ENCODE results near the gene JAG1. TPM values are rescaled to one million over a fixed set of nuclear protein-coding genes. Genes with fewer than 3 reads are reported as not detected.

JAG1 gene
- polyA plus RNA-seq, 1 donor (not counting 4 experiments of a cell fraction or from before 2014, with no cell fraction given), result 84.2 TPM

DNA sequence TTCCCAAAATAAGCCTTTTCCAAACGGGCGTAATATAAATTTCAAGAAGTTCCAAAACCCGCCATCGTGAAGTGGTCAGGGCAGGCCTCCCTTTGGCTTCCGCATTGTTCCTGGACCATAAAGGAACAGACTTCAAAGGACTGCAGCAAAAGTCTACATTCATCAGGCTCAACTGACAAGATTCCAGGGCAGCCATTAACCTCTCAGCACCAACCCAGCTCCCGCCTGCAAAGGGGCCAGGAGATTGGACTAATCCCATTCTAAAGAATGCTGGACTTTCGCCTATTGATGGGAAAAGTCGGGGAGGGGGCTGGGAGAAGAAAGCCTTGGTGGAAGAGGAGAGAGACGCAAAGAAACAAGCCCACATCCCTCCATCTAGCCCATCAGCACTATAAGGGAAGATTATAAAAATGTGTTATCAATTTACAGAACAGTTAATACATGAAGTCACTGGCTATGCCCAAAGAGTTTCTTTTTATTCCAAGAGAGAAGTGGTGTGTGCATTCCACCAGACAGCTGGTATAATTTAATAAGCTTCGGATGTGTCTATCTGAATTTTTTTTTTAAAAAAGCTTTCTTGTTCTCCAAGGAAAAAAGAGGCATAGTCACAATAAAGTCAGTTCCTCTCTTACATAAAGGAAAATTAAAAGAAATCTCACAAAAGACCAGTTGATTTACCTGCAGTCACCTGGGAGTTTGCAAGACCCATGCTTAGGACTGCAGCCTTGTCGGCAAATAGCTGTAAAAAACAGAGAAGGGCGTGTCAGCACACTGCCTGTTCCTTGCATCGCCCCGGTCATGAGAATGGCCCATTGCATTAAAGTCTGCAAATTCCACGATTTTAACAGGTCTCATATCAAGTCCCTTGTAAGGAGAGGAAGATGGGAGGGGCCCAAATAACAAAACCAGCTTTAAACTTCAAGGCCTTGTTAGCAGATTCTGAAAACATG is 17.8 kb downstream of the JAG1 start:
- no peak overlapping the region for H2AFZ ChIP-seq (ENCODE audit: control insufficient read depth, low read length)
- FAIRE-seq (no peak), DNase-seq (ENCODE audit: low read depth, low spot score) (no peak)
- TF ChIP-seq, protein P1, sequence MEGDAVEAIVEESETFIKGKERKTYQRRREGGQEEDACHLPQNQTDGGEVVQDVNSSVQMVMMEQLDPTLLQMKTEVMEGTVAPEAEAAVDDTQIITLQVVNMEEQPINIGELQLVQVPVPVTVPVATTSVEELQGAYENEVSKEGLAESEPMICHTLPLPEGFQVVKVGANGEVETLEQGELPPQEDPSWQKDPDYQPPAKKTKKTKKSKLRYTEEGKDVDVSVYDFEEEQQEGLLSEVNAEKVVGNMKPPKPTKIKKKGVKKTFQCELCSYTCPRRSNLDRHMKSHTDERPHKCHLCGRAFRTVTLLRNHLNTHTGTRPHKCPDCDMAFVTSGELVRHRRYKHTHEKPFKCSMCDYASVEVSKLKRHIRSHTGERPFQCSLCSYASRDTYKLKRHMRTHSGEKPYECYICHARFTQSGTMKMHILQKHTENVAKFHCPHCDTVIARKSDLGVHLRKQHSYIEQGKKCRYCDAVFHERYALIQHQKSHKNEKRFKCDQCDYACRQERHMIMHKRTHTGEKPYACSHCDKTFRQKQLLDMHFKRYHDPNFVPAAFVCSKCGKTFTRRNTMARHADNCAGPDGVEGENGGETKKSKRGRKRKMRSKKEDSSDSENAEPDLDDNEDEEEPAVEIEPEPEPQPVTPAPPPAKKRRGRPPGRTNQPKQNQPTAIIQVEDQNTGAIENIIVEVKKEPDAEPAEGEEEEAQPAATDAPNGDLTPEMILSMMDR (optimal IDR thresholded peaks at IDR 0.05 in 1 of 3, IDR thresholded peaks at IDR 0.05 in 1 of 3, conservative IDR thresholded peaks at IDR 0.05 in 1 of 3; ENCODE audit: extremely low read depth in 1 of 3, insufficient read depth in 2 of 3, low read length in 3 of 3), result no peak
- TF ChIP-seq EZH2 (IDR thresholded peaks at IDR 0.05; ENCODE audit: low read length), result no peak
- peaks cover 44 to 85% of the 10 kb centered on the region in 2 experiments for H3K36me3 ChIP-seq (ENCODE audit: control insufficient read depth in 2 of 2, extremely low read depth in 1 of 2, insufficient read depth in 2 of 2, low read length in 2 of 2)
- peak overlapping the region; percentile 43 for H3K27ac ChIP-seq (ENCODE audit: control insufficient read depth, insufficient read depth, low read length)
- peaks cover 97% of the 10 kb centered on the region for H3K79me2 ChIP-seq (ENCODE audit: control insufficient read depth, insufficient read depth, low read length)
- H3K4me2 ChIP-seq (ENCODE audit: control insufficient read depth, extremely low read depth, insufficient read depth, low read depth, low read length), result peak overlapping the region; percentile 53
- peaks cover 15% of the 10 kb centered on the region for H3K9me1 ChIP-seq (ENCODE audit: control insufficient read depth, extremely low read depth, insufficient read depth, low read length)
- dilution Hi-C loops (cut with MboI; ENCODE audit: extremely low pct_ligation_motif_present, low sequenced_read_pairs), result no loop called here
- H3K4me3 ChIP-seq (ENCODE audit: control insufficient read depth in 2 of 3, extremely low read depth in 1 of 3, insufficient read depth in 2 of 3, low read depth in 1 of 3, low read length in 3 of 3), result no peak overlapping the region
- H3K4me1 ChIP-seq (ENCODE audit: control insufficient read depth, extremely low read depth, insufficient read depth, low read length), result peaks cover 90% of the 10 kb centered on the region
- no peaks in the 10 kb centered on the region for H3K9me3 ChIP-seq (ENCODE audit: control insufficient read depth, low read depth, low read length)
- no peaks in the 10 kb centered on the region for H3K27me3 ChIP-seq (ENCODE audit: control insufficient read depth, extremely low read depth, insufficient read depth, low read length)
- peaks cover 67% of the 10 kb centered on the region for H4K20me1 ChIP-seq (ENCODE audit: control insufficient read depth, extremely low read depth, insufficient read depth, low read length)
- peak overlapping the region; percentile 25 for H3K9ac ChIP-seq (ENCODE audit: control insufficient read depth, extremely low read depth, insufficient read depth, low read length)

DNA sequence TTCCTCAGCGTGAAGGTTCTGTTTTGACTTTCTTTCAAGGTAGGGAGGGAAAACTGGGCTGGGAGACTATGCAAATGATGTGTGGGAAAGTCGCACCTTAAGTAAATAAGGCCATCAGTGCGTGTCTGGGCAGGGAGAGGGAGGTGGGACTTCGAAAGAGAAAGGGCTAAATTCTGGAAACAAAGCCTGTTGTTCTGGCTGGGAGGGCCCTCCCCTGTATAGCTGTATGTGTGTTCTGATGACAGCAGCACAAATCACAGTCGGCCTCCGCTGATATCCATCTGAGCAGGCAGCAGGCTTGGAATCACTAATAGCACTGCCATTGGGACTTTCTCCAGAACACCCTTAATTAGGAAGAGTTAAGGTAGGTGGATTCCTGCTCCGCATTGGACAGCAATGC is 19.2 kb downstream of the JAG1 start:
- H3K27ac ChIP-seq (ENCODE audit: control insufficient read depth, insufficient read depth, low read length), result peak overlapping the region; percentile 75
- peaks cover 77% of the 10 kb centered on the region for H3K4me1 ChIP-seq (ENCODE audit: control insufficient read depth, extremely low read depth, insufficient read depth, low read length)
- dilution Hi-C loops (cut with MboI; ENCODE audit: extremely low pct_ligation_motif_present, low sequenced_read_pairs), result no loop called here
- no peak overlapping the region for H2AFZ ChIP-seq (ENCODE audit: control insufficient read depth, low read length)
- DNase-seq (ENCODE audit: low read depth, low spot score) (no peak), FAIRE-seq (peak; percentile 79)
- no peak for TF ChIP-seq EZH2 (IDR thresholded peaks at IDR 0.05; ENCODE audit: low read length)
- TF ChIP-seq, protein P1 (optimal IDR thresholded peaks at IDR 0.05 in 1 of 3, IDR thresholded peaks at IDR 0.05 in 1 of 3, conservative IDR thresholded peaks at IDR 0.05 in 1 of 3; ENCODE audit: extremely low read depth in 1 of 3, insufficient read depth in 2 of 3, low read length in 3 of 3), result no peak
- H3K36me3 ChIP-seq (ENCODE audit: control insufficient read depth in 2 of 2, extremely low read depth in 1 of 2, insufficient read depth in 2 of 2, low read length in 2 of 2), result peaks cover 47 to 89% of the 10 kb centered on the region in 2 experiments
- peaks cover 97% of the 10 kb centered on the region for H3K79me2 ChIP-seq (ENCODE audit: control insufficient read depth, insufficient read depth, low read length)
- H3K27me3 ChIP-seq (ENCODE audit: control insufficient read depth, extremely low read depth, insufficient read depth, low read length), result no peaks in the 10 kb centered on the region
- peak overlapping the region; percentile 57 for H3K9ac ChIP-seq (ENCODE audit: control insufficient read depth, extremely low read depth, insufficient read depth, low read length)
- H3K4me2 ChIP-seq (ENCODE audit: control insufficient read depth, extremely low read depth, insufficient read depth, low read depth, low read length), result peak overlapping the region; percentile 53
- H3K9me1 ChIP-seq (ENCODE audit: control insufficient read depth, extremely low read depth, insufficient read depth, low read length), result peaks cover 9% of the 10 kb centered on the region
- H3K4me3 ChIP-seq (ENCODE audit: control insufficient read depth in 2 of 3, extremely low read depth in 1 of 3, insufficient read depth in 2 of 3, low read depth in 1 of 3, low read length in 3 of 3), result peak overlapping the region in 2 of 3 experiments; percentile 1 to 15
- H3K9me3 ChIP-seq (ENCODE audit: control insufficient read depth, low read depth, low read length), result no peaks in the 10 kb centered on the region
- peaks cover 56% of the 10 kb centered on the region for H4K20me1 ChIP-seq (ENCODE audit: control insufficient read depth, extremely low read depth, insufficient read depth, low read length)
